ENCODE measurements around the gene TMEM106C. TPM values are rescaled to one million over a fixed set of nuclear protein-coding genes. Genes with fewer than 3 reads are reported as not detected.
A peak's percentile ranks its signal among the peaks of the same experiment; 100 is the strongest.

The TMEM106C gene
- total and polyA plus RNA-seq, 2 of the 13 experiments (the other 11 are each of a cell fraction or from before 2014, with no cell fraction given): 132 to 192 TPM

DNA sequence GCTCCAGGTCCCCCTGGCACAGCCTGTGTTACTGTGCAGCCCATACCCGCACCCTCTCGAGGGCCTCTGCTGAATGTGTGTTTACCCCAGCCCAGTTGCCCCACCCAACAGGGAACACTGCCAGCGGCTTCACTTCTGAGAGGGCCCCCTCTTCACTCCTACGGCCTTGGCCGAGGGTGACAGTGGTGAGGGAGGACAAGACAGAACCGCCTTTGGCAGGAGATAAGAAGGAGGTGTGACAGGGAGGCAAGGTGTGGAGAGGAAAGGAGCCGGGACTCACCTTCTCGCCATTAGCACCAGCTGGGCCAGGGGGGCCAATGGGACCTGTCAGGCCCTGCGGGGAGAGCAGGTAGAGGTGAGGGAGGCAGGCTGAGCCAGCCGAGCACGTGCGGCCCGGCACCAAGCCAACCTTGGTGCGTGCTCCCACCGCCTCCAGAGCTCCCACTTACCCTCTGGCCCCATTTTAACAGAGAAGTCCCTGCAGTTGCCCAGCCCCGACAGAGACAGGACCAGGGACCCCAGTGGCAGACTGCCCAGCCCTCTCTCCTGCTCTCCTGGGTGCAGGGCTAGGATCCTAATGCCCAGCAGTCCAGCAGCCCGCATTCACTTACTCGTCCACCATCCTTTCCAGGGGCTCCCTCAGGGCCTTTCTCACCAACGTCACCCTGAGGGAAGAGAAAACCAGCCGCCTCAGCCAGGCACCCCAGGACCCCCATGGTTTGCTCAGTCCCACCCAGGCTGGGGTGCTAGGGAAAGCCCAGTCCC lies 18.3 kb downstream of the TMEM106C start:
- ATAC-seq: peak; percentile 51
- Histone ChIP-seq H4K20me1 (ENCODE audit: insufficient read depth, low read length) (no peaks in the 10 kb centered on the region), H3K4me1 (ENCODE audit: insufficient read depth, low read length) (peaks cover 13% of the 10 kb centered on the region), H3K9ac (ENCODE audit: insufficient read depth, low read depth, low read length) (no peak overlapping the region), H2AFZ (ENCODE audit: low read length) (no peak overlapping the region), H3K4me3 (replicated peaks in 1 of 3; ENCODE audit: insufficient read depth in 1 of 3, low read depth in 2 of 3, low read length in 3 of 3) (peak overlapping the region in 1 of 3 experiments; percentile 40; a peak in 1 of 6 replicates), H3K9me3 (ENCODE audit: low read length) (no peaks in the 10 kb centered on the region), H3K4me2 (ENCODE audit: low read depth, low read length) (peak overlapping the region; percentile 43), H3K79me2 (ENCODE audit: insufficient read depth, low read length) (no peaks in the 10 kb centered on the region), H3K27ac (ENCODE audit: extremely low read length, insufficient read depth, low read length) (no peak overlapping the region), H3K36me3 (replicated peaks in 1 of 2; ENCODE audit: control insufficient read depth in 1 of 2, insufficient read depth in 2 of 2, low read length in 2 of 2) (no peaks in the 10 kb centered on the region), H3K27me3 (ENCODE audit: control insufficient read depth in 1 of 2, insufficient read depth in 2 of 2, low read length in 2 of 2) (peaks cover 0 to 4% of the 10 kb centered on the region in 2 experiments; a peak in 1 of 5 replicates)
- ChIA-PET CTCF (ENCODE audit: low intra/inter-chr PET ratio, low total read pairs) (no interaction called here), POLR2A (interaction anchor here (1.5 kb wide), 1 partner anchor 18 kb away, joined by 4 read pairs; the partner anchor contains the start of gene TMEM106C)
- 26% methylated on average over 13 of the region's 20 CpGs for WGBS (ENCODE audit: low lambda C conversion rate)
- intact Hi-C loops (cut with micrococcal nuclease; ENCODE audit: unreplicated experiment): no loop called here
- in situ Hi-C loops (cut with HindIII; ENCODE audit: extremely low pct_ligation_motif_present, low pct_unique_long_range_greater_than_20kb): no loop called here
- BruUV-seq (replicated peaks): no TSS peak
- no peak for FAIRE-seq
- peak; percentile 34 for DNase-seq (ENCODE audit: low spot score)
- TF ChIP-seq RARA (CRISPR knock-in tag; IDR thresholded peaks at IDR 0.05): 0 out of 2 replicates have a peak, but pooled peaks have one; percentile 14
- peak; percentile 28; the same call in 1 of the 2 replicates for TF ChIP-seq BCL6 (CRISPR knock-in tag; IDR thresholded peaks at IDR 0.05)
- TF ChIP-seq, protein P1, sequence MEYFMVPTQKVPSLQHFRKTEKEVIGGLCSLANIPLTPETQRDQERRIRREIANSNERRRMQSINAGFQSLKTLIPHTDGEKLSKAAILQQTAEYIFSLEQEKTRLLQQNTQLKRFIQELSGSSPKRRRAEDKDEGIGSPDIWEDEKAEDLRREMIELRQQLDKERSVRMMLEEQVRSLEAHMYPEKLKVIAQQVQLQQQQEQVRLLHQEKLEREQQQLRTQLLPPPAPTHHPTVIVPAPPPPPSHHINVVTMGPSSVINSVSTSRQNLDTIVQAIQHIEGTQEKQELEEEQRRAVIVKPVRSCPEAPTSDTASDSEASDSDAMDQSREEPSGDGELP (IDR thresholded peaks at IDR 0.05; ENCODE audit: borderline replicate concordance, low read depth): no peak
- no peak for TF ChIP-seq ZSCAN12 (CRISPR knock-in tag; IDR thresholded peaks at IDR 0.05)
- peak; percentile 22; the same call in 1 of the 2 replicates for TF ChIP-seq GATAD2A (CRISPR knock-in tag; IDR thresholded peaks at IDR 0.05)
- TF ChIP-seq HES4 (CRISPR knock-in tag; IDR thresholded peaks at IDR 0.05; ENCODE audit: borderline replicate concordance): no peak
- TF ChIP-seq, protein P2, sequence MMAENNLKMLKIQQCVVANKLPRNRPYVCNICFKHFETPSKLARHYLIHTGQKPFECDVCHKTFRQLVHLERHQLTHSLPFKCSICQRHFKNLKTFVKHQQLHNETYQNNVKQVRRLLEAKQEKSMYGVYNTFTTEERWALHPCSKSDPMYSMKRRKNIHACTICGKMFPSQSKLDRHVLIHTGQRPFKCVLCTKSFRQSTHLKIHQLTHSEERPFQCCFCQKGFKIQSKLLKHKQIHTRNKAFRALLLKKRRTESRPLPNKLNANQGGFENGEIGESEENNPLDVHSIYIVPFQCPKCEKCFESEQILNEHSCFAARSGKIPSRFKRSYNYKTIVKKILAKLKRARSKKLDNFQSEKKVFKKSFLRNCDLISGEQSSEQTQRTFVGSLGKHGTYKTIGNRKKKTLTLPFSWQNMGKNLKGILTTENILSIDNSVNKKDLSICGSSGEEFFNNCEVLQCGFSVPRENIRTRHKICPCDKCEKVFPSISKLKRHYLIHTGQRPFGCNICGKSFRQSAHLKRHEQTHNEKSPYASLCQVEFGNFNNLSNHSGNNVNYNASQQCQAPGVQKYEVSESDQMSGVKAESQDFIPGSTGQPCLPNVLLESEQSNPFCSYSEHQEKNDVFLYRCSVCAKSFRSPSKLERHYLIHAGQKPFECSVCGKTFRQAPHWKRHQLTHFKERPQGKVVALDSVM (CRISPR knock-in tag; IDR thresholded peaks at IDR 0.05): no peak
- no peak for TF ChIP-seq CC2D1A (CRISPR knock-in tag; IDR thresholded peaks at IDR 0.05)
- TF ChIP-seq, protein P3, sequence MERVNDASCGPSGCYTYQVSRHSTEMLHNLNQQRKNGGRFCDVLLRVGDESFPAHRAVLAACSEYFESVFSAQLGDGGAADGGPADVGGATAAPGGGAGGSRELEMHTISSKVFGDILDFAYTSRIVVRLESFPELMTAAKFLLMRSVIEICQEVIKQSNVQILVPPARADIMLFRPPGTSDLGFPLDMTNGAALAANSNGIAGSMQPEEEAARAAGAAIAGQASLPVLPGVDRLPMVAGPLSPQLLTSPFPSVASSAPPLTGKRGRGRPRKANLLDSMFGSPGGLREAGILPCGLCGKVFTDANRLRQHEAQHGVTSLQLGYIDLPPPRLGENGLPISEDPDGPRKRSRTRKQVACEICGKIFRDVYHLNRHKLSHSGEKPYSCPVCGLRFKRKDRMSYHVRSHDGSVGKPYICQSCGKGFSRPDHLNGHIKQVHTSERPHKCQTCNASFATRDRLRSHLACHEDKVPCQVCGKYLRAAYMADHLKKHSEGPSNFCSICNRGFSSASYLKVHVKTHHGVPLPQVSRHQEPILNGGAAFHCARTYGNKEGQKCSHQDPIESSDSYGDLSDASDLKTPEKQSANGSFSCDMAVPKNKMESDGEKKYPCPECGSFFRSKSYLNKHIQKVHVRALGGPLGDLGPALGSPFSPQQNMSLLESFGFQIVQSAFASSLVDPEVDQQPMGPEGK (CRISPR knock-in tag; IDR thresholded peaks at IDR 0.05): peak; percentile 59; the same call in 1 of the 2 replicates
- TF ChIP-seq, protein P4, sequence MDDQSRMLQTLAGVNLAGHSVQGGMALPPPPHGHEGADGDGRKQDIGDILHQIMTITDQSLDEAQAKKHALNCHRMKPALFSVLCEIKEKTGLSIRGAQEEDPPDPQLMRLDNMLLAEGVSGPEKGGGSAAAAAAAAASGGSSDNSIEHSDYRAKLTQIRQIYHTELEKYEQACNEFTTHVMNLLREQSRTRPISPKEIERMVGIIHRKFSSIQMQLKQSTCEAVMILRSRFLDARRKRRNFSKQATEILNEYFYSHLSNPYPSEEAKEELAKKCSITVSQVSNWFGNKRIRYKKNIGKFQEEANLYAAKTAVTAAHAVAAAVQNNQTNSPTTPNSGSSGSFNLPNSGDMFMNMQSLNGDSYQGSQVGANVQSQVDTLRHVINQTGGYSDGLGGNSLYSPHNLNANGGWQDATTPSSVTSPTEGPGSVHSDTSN (CRISPR knock-in tag; IDR thresholded peaks at IDR 0.05; ENCODE audit: borderline replicate concordance): no peak
- TF ChIP-seq KDM4B (CRISPR knock-in tag; IDR thresholded peaks at IDR 0.05): no peak
- TF ChIP-seq, protein P5, sequence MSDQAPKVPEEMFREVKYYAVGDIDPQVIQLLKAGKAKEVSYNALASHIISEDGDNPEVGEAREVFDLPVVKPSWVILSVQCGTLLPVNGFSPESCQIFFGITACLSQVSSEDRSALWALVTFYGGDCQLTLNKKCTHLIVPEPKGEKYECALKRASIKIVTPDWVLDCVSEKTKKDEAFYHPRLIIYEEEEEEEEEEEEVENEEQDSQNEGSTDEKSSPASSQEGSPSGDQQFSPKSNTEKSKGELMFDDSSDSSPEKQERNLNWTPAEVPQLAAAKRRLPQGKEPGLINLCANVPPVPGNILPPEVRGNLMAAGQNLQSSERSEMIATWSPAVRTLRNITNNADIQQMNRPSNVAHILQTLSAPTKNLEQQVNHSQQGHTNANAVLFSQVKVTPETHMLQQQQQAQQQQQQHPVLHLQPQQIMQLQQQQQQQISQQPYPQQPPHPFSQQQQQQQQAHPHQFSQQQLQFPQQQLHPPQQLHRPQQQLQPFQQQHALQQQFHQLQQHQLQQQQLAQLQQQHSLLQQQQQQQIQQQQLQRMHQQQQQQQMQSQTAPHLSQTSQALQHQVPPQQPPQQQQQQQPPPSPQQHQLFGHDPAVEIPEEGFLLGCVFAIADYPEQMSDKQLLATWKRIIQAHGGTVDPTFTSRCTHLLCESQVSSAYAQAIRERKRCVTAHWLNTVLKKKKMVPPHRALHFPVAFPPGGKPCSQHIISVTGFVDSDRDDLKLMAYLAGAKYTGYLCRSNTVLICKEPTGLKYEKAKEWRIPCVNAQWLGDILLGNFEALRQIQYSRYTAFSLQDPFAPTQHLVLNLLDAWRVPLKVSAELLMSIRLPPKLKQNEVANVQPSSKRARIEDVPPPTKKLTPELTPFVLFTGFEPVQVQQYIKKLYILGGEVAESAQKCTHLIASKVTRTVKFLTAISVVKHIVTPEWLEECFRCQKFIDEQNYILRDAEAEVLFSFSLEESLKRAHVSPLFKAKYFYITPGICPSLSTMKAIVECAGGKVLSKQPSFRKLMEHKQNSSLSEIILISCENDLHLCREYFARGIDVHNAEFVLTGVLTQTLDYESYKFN (CRISPR knock-in tag; conservative IDR thresholded peaks at IDR 0.05): peak; percentile 47
- TF ChIP-seq NCOA2 (CRISPR knock-in tag; IDR thresholded peaks at IDR 0.05): 0 out of 2 replicates have a peak, but pooled peaks have one; percentile 23
- no peak for TF ChIP-seq FOXP1 (IDR thresholded peaks at IDR 0.05)
- TF ChIP-seq FOXP1 (CRISPR knock-in tag; IDR thresholded peaks at IDR 0.05): peak; percentile 69

All from HepG2 (cell line).